ENCODE measurements around the gene ABHD16B.

The ABHD16B gene

GRCh38 chr20:63895202-63895951 lies 34.1 kb downstream of the ABHD16B start:
- TF ChIP-seq ZBTB7A (IDR thresholded peaks at IDR 0.05; ENCODE audit: low read depth) (no peak), EP300 (IDR thresholded peaks at IDR 0.05; ENCODE audit: borderline replicate concordance) (no peak), EGR1 (IDR thresholded peaks at IDR 0.05) (no peak), NFIC (IDR thresholded peaks at IDR 0.05) (no peak), TEAD4 (IDR thresholded peaks at IDR 0.05) (no peak), FOXM1 (IDR thresholded peaks at IDR 0.05; ENCODE audit: borderline replicate concordance, low read depth) (no peak), CEBPB (IDR thresholded peaks at IDR 0.05) (no peak), REST (IDR thresholded peaks at IDR 0.05; ENCODE audit: low read depth) (no peak), USF1 (IDR thresholded peaks at IDR 0.05) (no peak), CREB1 (IDR thresholded peaks at IDR 0.05; ENCODE audit: low read depth) (no peak), YY1 (IDR thresholded peaks at IDR 0.05; ENCODE audit: low read depth) (no peak), TAF1 (IDR thresholded peaks at IDR 0.05; ENCODE audit: low read depth) (no peak), RAD21 (IDR thresholded peaks at IDR 0.05; ENCODE audit: low read depth) (no peak), TCF12 (IDR thresholded peaks at IDR 0.05; ENCODE audit: low read depth) (no peak)
- TF ChIP-seq, protein P1, sequence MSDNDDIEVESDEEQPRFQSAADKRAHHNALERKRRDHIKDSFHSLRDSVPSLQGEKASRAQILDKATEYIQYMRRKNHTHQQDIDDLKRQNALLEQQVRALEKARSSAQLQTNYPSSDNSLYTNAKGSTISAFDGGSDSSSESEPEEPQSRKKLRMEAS (IDR thresholded peaks at IDR 0.05), result no peak

DNA sequence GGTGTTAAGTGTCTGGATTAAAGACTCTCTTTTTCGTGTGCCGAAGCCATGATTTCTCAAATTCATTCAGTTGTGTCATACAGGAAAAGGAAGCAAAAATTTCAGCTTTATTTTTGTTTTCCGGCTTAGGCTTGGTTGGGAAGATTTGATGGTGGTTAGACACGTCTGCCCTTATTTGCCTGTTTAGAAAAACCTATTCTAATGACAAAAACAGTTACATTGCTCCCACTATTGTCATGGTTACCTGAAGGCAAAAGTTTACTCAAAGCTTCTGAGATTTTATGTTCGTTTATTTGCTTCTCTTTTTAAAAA lies 34.6 kb downstream of the ABHD16B start:
- TF ChIP-seq TEAD4 (IDR thresholded peaks at IDR 0.05) (no peak), YY1 (IDR thresholded peaks at IDR 0.05; ENCODE audit: low read depth) (no peak), CREB1 (IDR thresholded peaks at IDR 0.05; ENCODE audit: low read depth) (no peak)

DNA sequence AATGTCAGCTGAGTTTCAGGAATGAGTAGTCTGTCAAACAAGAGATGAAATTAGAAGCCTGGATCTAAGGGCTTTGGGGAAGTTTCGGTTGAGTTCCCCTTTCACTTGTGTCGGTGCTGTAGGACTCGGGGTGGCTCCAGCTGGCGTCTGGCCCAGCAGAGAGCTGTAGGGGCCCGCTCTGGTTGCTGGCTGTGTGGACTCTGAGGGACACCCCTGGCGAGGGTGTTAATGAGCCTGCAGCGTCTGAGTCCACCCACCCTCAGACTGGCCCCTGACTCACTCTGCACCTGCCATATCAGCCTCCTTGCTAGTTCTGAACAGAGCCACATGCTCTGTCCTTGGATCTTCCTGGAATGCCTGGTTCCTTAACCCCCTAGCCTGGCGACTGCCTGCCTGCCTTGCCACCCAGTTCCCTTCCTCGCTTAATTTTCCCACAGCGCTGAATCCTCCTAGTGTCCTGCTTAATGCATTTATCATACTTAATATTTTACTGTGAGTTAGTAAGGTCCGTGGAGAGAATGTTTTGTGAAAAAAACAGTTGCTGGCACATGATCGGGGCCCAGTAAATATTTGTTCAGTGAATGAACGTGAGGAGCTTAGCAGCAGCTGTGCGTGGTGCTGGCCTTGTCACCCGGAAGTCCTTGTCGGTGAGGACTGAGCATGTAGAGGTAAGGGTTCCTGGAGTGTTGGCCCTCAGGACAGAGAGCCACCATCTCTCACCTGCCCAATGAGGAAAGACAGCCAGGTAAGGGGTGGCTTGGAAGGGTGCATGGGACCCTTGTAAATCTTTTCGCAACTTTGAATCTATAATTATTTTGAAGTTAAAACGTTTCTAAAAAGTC lies 35.2 kb downstream of the ABHD16B start:
- TF ChIP-seq CEBPB (IDR thresholded peaks at IDR 0.05), result no peak
- no peak for TF ChIP-seq EP300 (IDR thresholded peaks at IDR 0.05; ENCODE audit: borderline replicate concordance)
- TF ChIP-seq, protein P1 (IDR thresholded peaks at IDR 0.05), result no peak
- TF ChIP-seq REST (IDR thresholded peaks at IDR 0.05; ENCODE audit: low read depth), result no peak
- no peak for TF ChIP-seq NFIC (IDR thresholded peaks at IDR 0.05)

DNA sequence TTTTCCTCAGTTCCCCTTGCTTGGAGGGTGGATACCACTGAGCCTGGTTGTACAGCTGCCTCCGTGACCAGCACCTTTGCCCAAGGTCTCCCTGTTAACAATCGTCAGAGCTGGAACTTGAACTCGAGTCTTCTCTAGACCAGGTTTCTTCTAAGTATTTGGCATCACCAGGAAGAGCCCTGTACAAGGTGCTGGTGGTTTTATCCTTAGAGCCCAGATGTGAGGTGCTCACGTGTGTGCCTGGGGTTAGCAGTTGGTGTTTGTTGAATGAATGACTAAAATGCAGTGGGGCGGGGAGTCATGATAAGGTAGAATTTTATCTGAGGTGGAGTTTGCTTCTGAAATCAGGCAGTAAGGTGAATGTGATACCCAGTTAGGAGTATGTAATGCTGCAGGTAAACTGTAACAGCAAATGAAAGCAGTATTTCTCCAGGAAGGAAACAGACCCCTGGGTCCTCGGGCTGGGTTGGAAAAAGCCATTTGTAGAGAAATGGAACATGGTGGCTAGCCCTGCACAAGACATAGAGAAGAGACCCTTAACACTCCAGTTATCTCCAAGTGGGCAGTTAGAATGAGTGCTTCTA lies 36.8 kb downstream of the ABHD16B start:
- TF ChIP-seq FOXM1 (IDR thresholded peaks at IDR 0.05; ENCODE audit: borderline replicate concordance, low read depth) (no peak), CEBPB (IDR thresholded peaks at IDR 0.05) (no peak), ZBTB7A (IDR thresholded peaks at IDR 0.05; ENCODE audit: low read depth) (no peak), EP300 (IDR thresholded peaks at IDR 0.05; ENCODE audit: borderline replicate concordance) (no peak), REST (IDR thresholded peaks at IDR 0.05; ENCODE audit: low read depth) (no peak), RAD21 (IDR thresholded peaks at IDR 0.05; ENCODE audit: low read depth) (no peak), TEAD4 (IDR thresholded peaks at IDR 0.05) (no peak), NFIC (IDR thresholded peaks at IDR 0.05) (no peak), USF1 (IDR thresholded peaks at IDR 0.05) (no peak), EGR1 (IDR thresholded peaks at IDR 0.05) (no peak), TAF1 (IDR thresholded peaks at IDR 0.05; ENCODE audit: low read depth) (no peak), CREB1 (IDR thresholded peaks at IDR 0.05; ENCODE audit: low read depth) (no peak), TCF12 (IDR thresholded peaks at IDR 0.05; ENCODE audit: low read depth) (no peak), YY1 (IDR thresholded peaks at IDR 0.05; ENCODE audit: low read depth) (no peak)
- TF ChIP-seq, protein P1 (IDR thresholded peaks at IDR 0.05), result no peak
